Measurements from ENCODE around the gene SEMA3D. TPM values are rescaled to one million over a fixed set of nuclear protein-coding genes. Genes with fewer than 3 reads are reported as not detected.

The SEMA3D gene
- total and polyA plus RNA-seq, 10 donors: 4.6 to 210 (median 116) TPM

GRCh38 chr7:85125651-85126131 is 61.2 kb downstream of the SEMA3D start:
- DNase-seq: no peak
- Histone ChIP-seq H3K36me3 (no peaks in the 10 kb centered on the region), H3K27me3 (replicated peaks in 1 of 7) (no peaks in the 10 kb centered on the region), H3K4me3 (no peak overlapping the region), H3K4me1 (no peaks in the 10 kb centered on the region), H3K27ac (no peak overlapping the region), H3K9me3 (no peaks in the 10 kb centered on the region)
- WGBS, 5 donors: 52 to 68% (median 60%) methylated on average over 2 of the region's 2 CpGs
- no peak for TF ChIP-seq POLR2AphosphoS5 (IDR thresholded peaks at IDR 0.05)
- intact Hi-C loops (cut with DNase I; ENCODE audit: low total_unique reads): no loop called here

GRCh38 chr7:85125176-85125575 is 61.7 kb downstream of the SEMA3D start:
- intact Hi-C loops (cut with DNase I; ENCODE audit: low total_unique reads): no loop called here
- 84 to 93% (median 86%) methylated on average over 4 of the region's 4 CpGs for WGBS, 5 donors
- Histone ChIP-seq H3K4me3 (no peak overlapping the region), H3K4me1 (no peaks in the 10 kb centered on the region), H3K27me3 (replicated peaks in 1 of 7) (no peaks in the 10 kb centered on the region), H3K9me3 (no peaks in the 10 kb centered on the region), H3K27ac (no peak overlapping the region), H3K36me3 (peaks cover 0 to 4% (median 0%) of the 10 kb centered on the region in 6 donors)
- TF ChIP-seq CTCF (IDR thresholded peaks at IDR 0.05 in 8 of 11, conservative IDR thresholded peaks at IDR 0.05 in 3 of 11) (no peak), POLR2AphosphoS5 (IDR thresholded peaks at IDR 0.05) (no peak), POLR2A (IDR thresholded peaks at IDR 0.05) (no peak)
- no peak for DNase-seq

GRCh38 chr7:85119934-85120333 is 66.9 kb downstream of the SEMA3D start:
- H3K4me1 ChIP-seq: no peaks in the 10 kb centered on the region
- peaks cover 0 to 16% (median 0%) of the 10 kb centered on the region in 6 donors for H3K36me3 ChIP-seq
- TF ChIP-seq CTCF (IDR thresholded peaks at IDR 0.05 in 8 of 11, conservative IDR thresholded peaks at IDR 0.05 in 3 of 11) (no peak), POLR2AphosphoS5 (IDR thresholded peaks at IDR 0.05) (no peak), POLR2A (IDR thresholded peaks at IDR 0.05) (no peak)
- H3K4me3 ChIP-seq: no peak overlapping the region
- no peak overlapping the region for H3K27ac ChIP-seq
- H3K27me3 ChIP-seq (replicated peaks in 1 of 7): no peaks in the 10 kb centered on the region
- 95 to 97% (median 96%) methylated on average over 3 of the region's 3 CpGs for WGBS, 5 donors
- intact Hi-C loops (cut with DNase I; ENCODE audit: low total_unique reads): no loop called here
- DNase-seq: no peak
- H3K9me3 ChIP-seq: peaks cover 0 to 7% (median 3%) of the 10 kb centered on the region in 8 donors

GRCh38 chr7:85115862-85116261 is 71.0 kb downstream of the SEMA3D start:
- intact Hi-C loops (cut with DNase I; ENCODE audit: low total_unique reads): no loop called here
- no peak for DNase-seq
- Histone ChIP-seq H3K4me3 (no peak overlapping the region), H3K4me1 (no peaks in the 10 kb centered on the region), H3K9me3 (peaks cover 0 to 7% (median 3%) of the 10 kb centered on the region in 8 donors), H3K27me3 (replicated peaks in 1 of 7) (no peaks in the 10 kb centered on the region), H3K27ac (no peak overlapping the region), H3K36me3 (peaks cover 0 to 16% (median 0%) of the 10 kb centered on the region in 6 donors)
- TF ChIP-seq CTCF (IDR thresholded peaks at IDR 0.05 in 8 of 11, conservative IDR thresholded peaks at IDR 0.05 in 3 of 11) (no peak), POLR2AphosphoS5 (IDR thresholded peaks at IDR 0.05) (no peak), POLR2A (IDR thresholded peaks at IDR 0.05) (no peak)

GRCh38 chr7:85115006-85115405 is 71.8 kb downstream of the SEMA3D start:
- H3K27me3 ChIP-seq (replicated peaks in 1 of 7): no peaks in the 10 kb centered on the region
- no peak overlapping the region for H3K4me3 ChIP-seq
- TF ChIP-seq CTCF (IDR thresholded peaks at IDR 0.05 in 8 of 11, conservative IDR thresholded peaks at IDR 0.05 in 3 of 11) (no peak), POLR2A (IDR thresholded peaks at IDR 0.05) (no peak), POLR2AphosphoS5 (IDR thresholded peaks at IDR 0.05) (no peak)
- WGBS, 5 donors: 80 to 91% (median 87%) methylated on average over 2 of the region's 2 CpGs
- DNase-seq: no peak
- intact Hi-C loops (cut with DNase I; ENCODE audit: low total_unique reads): no loop called here
- H3K36me3 ChIP-seq: peaks cover 0 to 11% (median 0%) of the 10 kb centered on the region in 6 donors
- H3K9me3 ChIP-seq: peaks cover 0 to 7% (median 3%) of the 10 kb centered on the region in 8 donors
- H3K4me1 ChIP-seq: no peaks in the 10 kb centered on the region
- H3K27ac ChIP-seq: no peak overlapping the region

All from spleen (tissue), 11 donors.